ENCODE data around the gene ANKHD1.
A peak's percentile ranks its signal among the peaks of the same experiment; 100 is the strongest.
"Not testable (repeated sequence)": the region's sequence is repeated elsewhere in the genome, so short reads cannot be mapped to it uniquely, and the experiment has no call there.

The ANKHD1 gene

DNA sequence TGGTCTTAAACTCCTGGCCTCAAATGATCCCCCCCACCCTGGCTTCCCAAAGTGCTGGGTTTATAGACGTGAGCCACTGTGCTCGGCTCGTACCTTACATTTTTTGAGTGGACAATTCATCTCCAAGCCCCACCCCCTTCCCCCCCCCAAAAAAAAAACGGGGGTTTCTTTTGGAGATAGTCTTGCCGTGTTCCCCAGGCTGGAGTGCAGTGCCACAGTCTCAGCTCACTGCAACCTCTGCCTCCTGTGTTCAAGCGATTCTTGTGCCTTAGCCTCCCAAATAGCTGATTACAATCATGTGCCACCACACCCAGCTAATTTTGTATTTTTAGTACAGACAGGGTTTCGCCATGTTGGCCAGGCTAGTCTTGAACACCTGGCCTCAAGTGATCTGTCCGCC lies 31.3 kb downstream of the ANKHD1 start:
- no peak for DNase-seq (ENCODE audit: low spot score in 2 of 2)
- Mint-ChIP-seq H3K36me3 (peaks cover 31% of the 10 kb centered on the region), H3K4me1 (peaks cover 28% of the 10 kb centered on the region), H3K4me3 (no peak overlapping the region), H3K27ac (no peak overlapping the region), H3K9me3 (no peaks in the 10 kb centered on the region)
- ATAC-seq, result no peak

DNA sequence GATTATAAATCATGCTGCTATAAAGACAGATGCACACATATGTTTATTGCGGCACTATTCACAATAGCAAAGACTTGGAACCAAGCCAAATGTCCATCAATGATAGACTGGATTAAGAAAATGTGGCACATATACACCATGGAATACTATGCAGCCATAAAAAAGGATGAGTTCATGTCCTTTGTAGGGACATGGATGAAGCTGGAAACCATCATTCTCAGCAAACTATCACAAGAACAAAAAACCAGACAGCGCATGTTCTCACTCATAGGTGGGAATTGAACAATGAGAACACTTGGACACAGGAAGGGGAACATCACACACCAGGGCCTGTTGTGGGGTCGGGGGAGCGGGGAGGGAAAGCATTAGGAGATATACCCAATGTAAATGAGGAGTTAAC lies 55.7 kb downstream of the ANKHD1 start:
- not testable (repeated sequence) for H3K4me3 Mint-ChIP-seq; DNase-seq (ENCODE audit: low spot score in 2 of 2); H3K27ac Mint-ChIP-seq; ATAC-seq; H3K4me1 Mint-ChIP-seq; H3K9me3 Mint-ChIP-seq
- H3K36me3 Mint-ChIP-seq, result peaks cover 61% of the 10 kb centered on the region

DNA sequence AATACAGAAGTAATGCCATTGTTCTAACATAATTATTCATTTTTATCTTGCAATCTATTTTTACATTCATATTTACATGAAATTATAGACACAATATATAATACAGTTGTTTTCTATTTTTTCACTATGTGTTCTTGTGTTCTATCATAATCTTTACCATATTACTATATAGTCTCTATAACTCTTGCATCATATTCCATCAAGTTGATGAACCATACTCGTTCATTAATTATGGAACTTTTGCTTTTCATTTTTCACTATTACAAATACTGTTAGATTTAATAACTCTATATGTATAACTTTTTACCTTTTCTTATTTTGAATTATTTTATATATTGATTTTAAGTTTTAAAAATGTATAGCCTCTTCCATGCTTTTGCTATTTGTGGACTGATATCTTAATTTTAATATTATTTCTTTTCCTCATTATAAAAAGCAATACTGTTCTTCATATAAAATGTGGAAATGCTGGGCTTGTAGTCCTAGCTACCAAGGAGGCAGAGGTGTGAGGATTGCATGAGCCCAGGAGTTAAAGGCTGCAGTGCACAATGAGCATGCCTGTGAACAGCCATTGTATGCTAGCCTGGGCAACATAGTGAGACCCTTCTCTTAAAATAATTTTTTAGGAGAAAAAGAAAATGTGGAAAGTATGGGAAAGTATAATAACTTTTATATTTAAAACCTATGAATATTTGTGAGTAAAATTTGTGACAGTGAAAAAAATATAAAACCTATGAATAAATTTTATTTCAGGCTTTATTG lies 65.5 kb downstream of the ANKHD1 start:
- no peaks in the 10 kb centered on the region for H3K9me3 Mint-ChIP-seq
- H3K4me3 Mint-ChIP-seq, result no peak overlapping the region
- DNase-seq (ENCODE audit: low spot score in 2 of 2) (no peak), ATAC-seq (no peak)
- H3K27ac Mint-ChIP-seq, result no peak overlapping the region
- H3K4me1 Mint-ChIP-seq, result no peaks in the 10 kb centered on the region
- peaks cover 92% of the 10 kb centered on the region for H3K36me3 Mint-ChIP-seq

DNA sequence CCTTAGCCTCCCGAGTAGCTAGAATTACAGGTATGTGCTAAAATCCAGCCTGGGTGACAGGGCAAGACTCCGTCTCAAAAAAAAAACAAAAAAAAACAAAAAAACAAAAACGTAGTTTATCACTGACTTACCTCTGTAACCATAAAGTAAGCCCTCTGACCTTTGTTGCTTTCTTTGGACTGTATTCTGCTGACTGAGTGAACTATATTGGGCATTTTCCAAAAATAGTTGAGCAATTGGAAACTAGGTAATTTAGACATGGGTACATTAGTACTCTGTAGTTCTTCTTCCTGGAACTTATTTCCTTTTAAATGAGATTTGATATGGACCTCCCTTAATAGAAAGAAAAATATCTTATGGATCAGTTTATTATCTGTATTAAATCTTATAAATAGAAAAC lies 66.6 kb downstream of the ANKHD1 start:
- no peak overlapping the region for H3K4me3 Mint-ChIP-seq
- peaks cover 92% of the 10 kb centered on the region for H3K36me3 Mint-ChIP-seq
- ATAC-seq (no peak), DNase-seq (ENCODE audit: low spot score in 2 of 2) (no peak)
- no peaks in the 10 kb centered on the region for H3K9me3 Mint-ChIP-seq
- H3K27ac Mint-ChIP-seq, result no peak overlapping the region
- no peaks in the 10 kb centered on the region for H3K4me1 Mint-ChIP-seq

- H3K36me3 Mint-ChIP-seq, result peaks cover 96% of the 10 kb centered on the region
- H3K9me3 Mint-ChIP-seq, result no peaks in the 10 kb centered on the region
- ATAC-seq (no peak), DNase-seq (ENCODE audit: low spot score in 2 of 2) (no peak)
- H3K4me3 Mint-ChIP-seq, result no peak overlapping the region
- H3K27ac Mint-ChIP-seq, result no peak overlapping the region
- no peaks in the 10 kb centered on the region for H3K4me1 Mint-ChIP-seq
These were observed 67.6 kb downstream of the ANKHD1 start for GRCh38 chr5:140469259-140469658.

DNA sequence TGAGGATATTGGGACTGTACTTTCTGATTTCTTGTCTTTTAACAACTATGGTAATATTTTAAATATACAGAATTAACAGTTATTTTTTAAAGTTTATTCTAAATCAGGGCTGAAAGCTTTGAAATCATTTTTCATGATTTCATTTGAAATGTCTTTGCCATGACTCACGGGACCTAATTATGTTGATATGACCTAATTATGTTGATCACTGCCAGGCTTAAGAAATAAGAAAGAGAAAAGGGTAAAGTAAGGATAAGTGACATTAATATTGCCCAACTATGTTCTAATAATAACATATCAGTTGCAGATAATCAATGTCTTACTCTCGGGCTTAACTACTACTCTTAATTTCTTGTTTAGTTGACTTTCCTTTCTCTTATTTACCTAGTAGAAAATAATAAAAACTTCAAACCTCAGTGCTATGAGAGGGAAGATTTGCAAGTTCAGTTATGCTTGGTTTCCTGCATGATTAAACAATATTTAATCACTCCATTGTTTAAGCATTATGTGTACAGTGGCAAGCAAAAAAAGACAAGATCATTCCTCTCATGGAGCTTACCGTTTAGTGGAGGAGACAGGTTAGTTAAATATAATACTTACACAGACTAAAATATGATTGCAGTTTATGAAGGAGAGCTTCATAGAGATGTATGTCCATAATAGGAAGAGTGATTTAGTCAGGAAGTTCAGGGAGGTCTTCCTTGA lies 78.8 kb downstream of the ANKHD1 start:
- Mint-ChIP-seq H3K4me1 (no peaks in the 10 kb centered on the region), H3K4me3 (no peak overlapping the region), H3K9me3 (no peaks in the 10 kb centered on the region), H3K36me3 (peaks cover 70% of the 10 kb centered on the region), H3K27ac (no peak overlapping the region)
- no peak for ATAC-seq
- no peak for DNase-seq (ENCODE audit: low spot score in 2 of 2)

DNA sequence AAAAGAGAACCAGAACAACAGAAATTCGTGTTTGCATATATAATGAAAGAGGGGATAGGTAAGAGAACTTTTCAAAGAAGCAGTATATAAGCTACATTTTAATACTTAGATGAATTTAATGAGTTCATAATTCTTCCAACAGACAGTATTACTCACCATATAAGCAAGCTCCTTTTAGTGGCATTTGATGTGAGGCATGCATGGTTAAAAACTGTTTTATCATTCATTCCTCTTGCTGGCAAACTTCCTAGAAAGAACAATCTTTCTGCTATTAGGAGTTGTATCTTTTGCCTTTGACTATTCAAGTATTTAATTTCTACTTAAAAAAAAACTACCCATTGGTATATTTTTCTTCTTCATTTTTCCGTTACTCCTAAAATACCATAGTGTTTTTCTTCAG lies 80.1 kb downstream of the ANKHD1 start:
- Mint-ChIP-seq H3K4me3 (no peak overlapping the region), H3K4me1 (no peaks in the 10 kb centered on the region), H3K9me3 (no peaks in the 10 kb centered on the region), H3K36me3 (peaks cover 70% of the 10 kb centered on the region), H3K27ac (no peak overlapping the region)
- ATAC-seq (no peak), DNase-seq (ENCODE audit: low spot score in 2 of 2) (no peak)

DNA sequence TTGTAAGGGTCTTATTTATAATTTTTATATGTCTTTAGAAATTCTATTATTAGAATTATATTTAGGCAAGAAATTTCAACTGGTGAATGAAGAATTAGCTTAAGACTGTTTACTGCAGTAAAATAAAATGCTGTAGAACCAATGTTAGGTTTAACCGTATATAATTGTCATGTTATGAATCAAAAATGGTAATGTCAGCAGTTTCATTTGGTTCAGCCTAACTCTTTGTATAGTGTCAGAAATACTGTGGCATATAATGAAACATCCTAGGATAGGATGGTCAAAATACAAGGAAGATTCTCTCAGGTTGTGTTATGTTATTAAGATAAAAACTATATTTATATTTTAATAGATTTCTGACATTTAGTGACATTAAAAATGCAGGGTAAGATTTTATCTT lies 81.4 kb downstream of the ANKHD1 start:
- ATAC-seq (no peak), DNase-seq (ENCODE audit: low spot score in 2 of 2) (no peak)
- H3K27ac Mint-ChIP-seq, result no peak overlapping the region
- no peaks in the 10 kb centered on the region for H3K9me3 Mint-ChIP-seq
- no peaks in the 10 kb centered on the region for H3K4me1 Mint-ChIP-seq
- H3K36me3 Mint-ChIP-seq, result peaks cover 71% of the 10 kb centered on the region
- H3K4me3 Mint-ChIP-seq, result no peak overlapping the region

DNA sequence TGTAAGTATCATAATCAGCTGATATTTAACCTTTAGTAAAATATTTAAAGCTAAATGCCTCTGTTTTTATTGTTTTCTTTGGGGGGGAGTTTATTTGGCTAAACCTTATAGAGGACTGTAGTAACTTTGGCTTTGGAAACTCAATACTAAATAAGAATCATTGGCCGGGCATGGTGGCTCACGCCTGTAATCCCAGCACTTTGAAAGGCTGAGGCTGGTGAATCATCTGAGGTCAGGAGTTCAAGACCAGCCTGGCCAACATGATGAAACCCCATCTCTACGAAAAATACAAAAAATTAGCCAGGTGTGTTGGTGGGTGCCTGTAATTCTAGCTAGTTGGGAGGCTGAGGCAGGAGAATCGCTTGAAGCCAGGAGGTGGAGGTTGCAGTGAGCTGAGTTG lies 86.5 kb downstream of the ANKHD1 start:
- not testable (repeated sequence) for ATAC-seq; H3K27ac Mint-ChIP-seq; H3K4me1 Mint-ChIP-seq; DNase-seq (ENCODE audit: low spot score in 2 of 2); H3K4me3 Mint-ChIP-seq; H3K9me3 Mint-ChIP-seq
- H3K36me3 Mint-ChIP-seq, result peaks cover 78% of the 10 kb centered on the region

DNA sequence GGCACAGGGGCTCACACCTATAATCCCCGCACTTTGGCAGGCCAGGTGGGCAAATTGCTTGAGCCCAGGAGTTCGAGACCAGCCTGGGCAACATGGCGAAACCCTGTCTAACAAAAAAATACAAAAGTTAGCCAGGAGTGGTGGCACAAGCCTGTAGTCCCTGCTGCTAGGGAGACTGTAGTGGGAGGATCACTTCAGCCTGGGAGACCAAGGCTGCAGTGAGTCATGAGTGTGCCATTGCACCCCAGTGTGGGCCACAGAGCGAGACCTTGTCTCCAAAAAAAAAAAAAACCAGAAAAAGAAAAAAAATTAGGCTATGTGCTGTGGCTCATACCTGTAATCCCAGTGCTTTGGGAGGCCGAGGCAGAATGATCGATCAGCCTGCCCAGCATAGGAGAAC lies 87.3 kb downstream of the ANKHD1 start:
- no peak for ATAC-seq
- Mint-ChIP-seq H3K9me3 (no peaks in the 10 kb centered on the region), H3K27ac (no peak overlapping the region), H3K4me1 (no peaks in the 10 kb centered on the region), H3K36me3 (peaks cover 78% of the 10 kb centered on the region), H3K4me3 (no peak overlapping the region)
- DNase-seq (ENCODE audit: low spot score in 2 of 2), result no peak

DNA sequence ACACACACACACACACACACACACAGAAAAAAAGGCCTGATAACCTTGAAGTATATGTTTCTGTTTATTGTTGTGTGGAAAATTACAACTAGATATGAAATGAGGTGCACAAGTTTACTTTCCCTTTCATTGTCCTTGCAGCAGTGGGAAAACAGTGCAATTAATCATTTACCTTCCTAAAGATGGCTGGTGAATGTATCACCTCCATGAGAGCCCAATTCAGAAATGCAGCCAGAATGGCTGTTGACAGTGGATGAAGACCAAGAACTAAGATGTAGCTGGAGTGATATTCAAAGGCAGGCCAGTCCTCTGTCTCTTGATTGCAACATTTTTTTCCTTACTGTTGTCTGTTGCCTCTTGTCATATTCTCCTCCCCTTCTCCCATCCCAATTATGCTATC lies 96.3 kb downstream of the ANKHD1 start:
- Mint-ChIP-seq H3K4me1 (peaks cover 6% of the 10 kb centered on the region), H3K9me3 (no peaks in the 10 kb centered on the region), H3K36me3 (peaks cover 83% of the 10 kb centered on the region), H3K27ac (peak overlapping the region; percentile 43), H3K4me3 (no peak overlapping the region)
- ATAC-seq (no peak), DNase-seq (ENCODE audit: low spot score in 2 of 2) (no peak)

- H3K36me3 Mint-ChIP-seq, result peaks cover 83% of the 10 kb centered on the region
- no peak overlapping the region for H3K4me3 Mint-ChIP-seq
- DNase-seq (ENCODE audit: low spot score in 2 of 2), result no peak
- ATAC-seq, result no peak
- no peaks in the 10 kb centered on the region for H3K9me3 Mint-ChIP-seq
- peak overlapping the region; percentile 43 for H3K27ac Mint-ChIP-seq
- H3K4me1 Mint-ChIP-seq, result peaks cover 6% of the 10 kb centered on the region
These were observed 97.0 kb downstream of the ANKHD1 start for GRCh38 chr5:140498591-140498990.

- H3K27ac Mint-ChIP-seq, result peak overlapping the region; percentile 12
- no peaks in the 10 kb centered on the region for H3K4me1 Mint-ChIP-seq
- no peaks in the 10 kb centered on the region for H3K9me3 Mint-ChIP-seq
- DNase-seq (ENCODE audit: low spot score in 2 of 2), result no peak
- H3K36me3 Mint-ChIP-seq, result peaks cover 85% of the 10 kb centered on the region
- peak; percentile 78 for ATAC-seq
- no peak overlapping the region for H3K4me3 Mint-ChIP-seq
These were observed 101.2 kb downstream of the ANKHD1 start for GRCh38 chr5:140502834-140503233.

DNA sequence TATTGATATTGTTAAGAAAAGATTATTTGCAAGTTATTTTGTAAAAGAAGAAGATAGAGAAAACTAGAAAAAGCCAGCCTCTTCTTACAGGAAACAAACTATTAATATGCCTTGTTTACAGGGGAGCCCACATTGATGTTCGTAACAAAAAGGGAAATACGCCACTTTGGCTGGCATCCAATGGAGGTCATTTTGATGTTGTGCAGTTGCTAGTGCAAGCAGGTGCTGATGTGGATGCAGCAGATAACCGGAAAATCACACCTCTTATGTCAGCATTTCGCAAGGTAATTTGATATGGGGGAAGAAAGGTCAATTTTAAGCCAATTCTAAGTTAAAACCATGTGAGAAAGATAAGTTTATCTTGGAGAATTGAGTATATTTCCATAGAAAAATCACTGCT lies 108.3 kb downstream of the ANKHD1 start:
- H3K9me3 Mint-ChIP-seq, result no peaks in the 10 kb centered on the region
- ATAC-seq (no peak), DNase-seq (ENCODE audit: low spot score in 2 of 2) (no peak)
- H3K36me3 Mint-ChIP-seq, result peaks cover 100% of the 10 kb centered on the region
- no peak overlapping the region for H3K4me3 Mint-ChIP-seq
- H3K4me1 Mint-ChIP-seq, result no peaks in the 10 kb centered on the region
- H3K27ac Mint-ChIP-seq, result no peak overlapping the region

- no peak overlapping the region for H3K4me3 Mint-ChIP-seq
- peaks cover 84% of the 10 kb centered on the region for H3K36me3 Mint-ChIP-seq
- no peak for ATAC-seq
- DNase-seq (ENCODE audit: low spot score in 2 of 2), result no peak
- H3K27ac Mint-ChIP-seq, result no peak overlapping the region
- no peaks in the 10 kb centered on the region for H3K9me3 Mint-ChIP-seq
- H3K4me1 Mint-ChIP-seq, result no peaks in the 10 kb centered on the region
These were observed 111.5 kb downstream of the ANKHD1 start for GRCh38 chr5:140513124-140513523.

DNA sequence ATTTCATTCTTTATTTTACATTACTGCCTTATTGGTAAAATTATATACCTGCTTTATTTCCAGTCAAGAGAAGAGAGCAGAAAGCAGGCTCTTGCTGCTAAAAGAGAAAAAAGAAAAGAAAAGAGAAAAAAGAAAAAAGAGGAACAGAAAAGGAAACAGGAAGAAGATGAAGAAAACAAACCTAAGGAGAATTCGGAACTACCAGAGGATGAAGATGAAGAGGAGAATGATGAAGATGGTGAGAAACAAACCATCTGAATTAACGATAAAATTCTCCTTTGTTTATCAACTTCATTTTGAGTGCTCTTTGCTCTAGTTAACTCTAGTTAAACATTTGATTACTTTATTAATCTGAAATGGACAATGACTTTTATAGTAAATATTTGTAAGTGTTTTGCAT lies 122.4 kb downstream of the ANKHD1 start:
- Mint-ChIP-seq H3K9me3 (no peaks in the 10 kb centered on the region), H3K27ac (no peak overlapping the region), H3K4me1 (no peaks in the 10 kb centered on the region), H3K4me3 (no peak overlapping the region), H3K36me3 (peaks cover 84% of the 10 kb centered on the region)
- no peak for ATAC-seq
- DNase-seq (ENCODE audit: low spot score in 2 of 2), result no peak

Data from stimulated activated effector memory CD8-positive, alpha-beta T cell treated with anti-CD3 and anti-CD28 coated beads, Interleukin-12 subunit alpha, Interleukin-12 subunit beta, amount 100 ng/mL, for 72 hours (primary cell).